ENCODE results near the gene BCL2L11. TPM values are rescaled to one million over a fixed set of nuclear protein-coding genes. Genes with fewer than 3 reads are reported as not detected.

The BCL2L11 gene
- total and polyA plus RNA-seq, 10 of the 15 experiments (the other 5 are each of a cell fraction or from before 2014, with no cell fraction given): 0.29 to 10.1 (median 1.1) TPM

DNA sequence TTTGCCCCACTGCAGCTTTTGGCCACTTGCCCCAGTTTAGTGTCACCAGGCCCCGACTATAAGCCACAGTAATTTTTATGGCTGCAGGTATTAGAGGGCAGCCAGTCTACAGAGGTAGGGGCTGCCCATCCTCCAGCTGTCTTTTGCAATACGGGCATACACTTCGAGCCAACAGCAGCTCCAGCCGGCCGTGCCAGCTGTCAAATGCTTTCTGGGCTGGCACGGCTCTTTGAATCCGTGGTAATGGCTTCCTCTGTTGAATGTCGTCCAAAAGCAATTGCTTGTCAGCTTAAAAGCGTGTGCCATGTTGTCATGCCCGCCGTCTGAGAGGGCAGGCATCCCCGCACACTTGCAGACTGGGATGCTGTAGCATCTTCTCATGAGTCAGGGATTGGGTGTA lies 41.3 kb downstream of the BCL2L11 start:
- intact Hi-C loops (cut with micrococcal nuclease; ENCODE audit: unreplicated experiment) (no loop called here), in situ Hi-C loops (cut with MboI) (no loop called here)
- Histone ChIP-seq H3K4me2 (ENCODE audit: control insufficient read depth, insufficient read depth) (no peak overlapping the region), H3K27ac (ENCODE audit: control insufficient read depth, insufficient read depth) (no peak overlapping the region), H3K79me2 (ENCODE audit: control insufficient read depth, insufficient read depth, low read length) (no peaks in the 10 kb centered on the region), H4K20me1 (ENCODE audit: control insufficient read depth, insufficient read depth) (peaks cover 3% of the 10 kb centered on the region; the same call in 1 of the 2 replicates), H3K9ac (ENCODE audit: control insufficient read depth, insufficient read depth, low read length) (no peak overlapping the region), H2AFZ (ENCODE audit: control insufficient read depth, low read depth, low read length) (no peak overlapping the region), H3K36me3 (ENCODE audit: control insufficient read depth in 2 of 2, insufficient read depth in 2 of 2, low read length in 1 of 2) (peaks cover 0 to 15% of the 10 kb centered on the region in 2 experiments; a peak in 3 of 4 replicates), H3K4me3 (no peak overlapping the region), H3K27me3 (replicated peaks in 1 of 2; ENCODE audit: control insufficient read depth in 2 of 2, insufficient read depth in 2 of 2, low read length in 1 of 2) (no peaks in the 10 kb centered on the region), H3K9me3 (replicated peaks; ENCODE audit: control insufficient read depth, insufficient read depth, low read length) (no peaks in the 10 kb centered on the region), H3K4me1 (ENCODE audit: control insufficient read depth, insufficient read depth, low read length) (peaks cover 18% of the 10 kb centered on the region)
- no peak for DNase-seq (ENCODE audit: low read depth, low spot score)
- no peak for FAIRE-seq
- BruUV-seq (replicated peaks): no TSS peak
- WGBS (ENCODE audit: insufficient coverage, insufficient replicate concordance, low lambda C conversion rate, missing lambda C conversion rate): 92% methylated on average over 12 of the region's 12 CpGs
- ChIA-PET RAD21 (ENCODE audit: unreplicated experiment) (no interaction called here), POLR2A (no interaction called here), SMC1A (ENCODE audit: uncharacterized antibody, unreplicated experiment) (interaction anchor here (0.9 kb wide), 1 partner anchor 17 kb away, joined by 4 read pairs; no protein-coding TSS in a partner anchor), CTCF (interaction anchor here (0.6 to 0.7 kb wide), 2 partner anchors 32 to 350 kb away, joined by 3 read pairs; no protein-coding TSS in a partner anchor)
- ATAC-seq: no peak
- no peak for TF ChIP-seq IRF5 (IDR thresholded peaks at IDR 0.05; ENCODE audit: borderline replicate concordance)
- no peak for TF ChIP-seq CBX5 (IDR thresholded peaks at IDR 0.05; ENCODE audit: low read depth)
- TF ChIP-seq, protein P1, sequence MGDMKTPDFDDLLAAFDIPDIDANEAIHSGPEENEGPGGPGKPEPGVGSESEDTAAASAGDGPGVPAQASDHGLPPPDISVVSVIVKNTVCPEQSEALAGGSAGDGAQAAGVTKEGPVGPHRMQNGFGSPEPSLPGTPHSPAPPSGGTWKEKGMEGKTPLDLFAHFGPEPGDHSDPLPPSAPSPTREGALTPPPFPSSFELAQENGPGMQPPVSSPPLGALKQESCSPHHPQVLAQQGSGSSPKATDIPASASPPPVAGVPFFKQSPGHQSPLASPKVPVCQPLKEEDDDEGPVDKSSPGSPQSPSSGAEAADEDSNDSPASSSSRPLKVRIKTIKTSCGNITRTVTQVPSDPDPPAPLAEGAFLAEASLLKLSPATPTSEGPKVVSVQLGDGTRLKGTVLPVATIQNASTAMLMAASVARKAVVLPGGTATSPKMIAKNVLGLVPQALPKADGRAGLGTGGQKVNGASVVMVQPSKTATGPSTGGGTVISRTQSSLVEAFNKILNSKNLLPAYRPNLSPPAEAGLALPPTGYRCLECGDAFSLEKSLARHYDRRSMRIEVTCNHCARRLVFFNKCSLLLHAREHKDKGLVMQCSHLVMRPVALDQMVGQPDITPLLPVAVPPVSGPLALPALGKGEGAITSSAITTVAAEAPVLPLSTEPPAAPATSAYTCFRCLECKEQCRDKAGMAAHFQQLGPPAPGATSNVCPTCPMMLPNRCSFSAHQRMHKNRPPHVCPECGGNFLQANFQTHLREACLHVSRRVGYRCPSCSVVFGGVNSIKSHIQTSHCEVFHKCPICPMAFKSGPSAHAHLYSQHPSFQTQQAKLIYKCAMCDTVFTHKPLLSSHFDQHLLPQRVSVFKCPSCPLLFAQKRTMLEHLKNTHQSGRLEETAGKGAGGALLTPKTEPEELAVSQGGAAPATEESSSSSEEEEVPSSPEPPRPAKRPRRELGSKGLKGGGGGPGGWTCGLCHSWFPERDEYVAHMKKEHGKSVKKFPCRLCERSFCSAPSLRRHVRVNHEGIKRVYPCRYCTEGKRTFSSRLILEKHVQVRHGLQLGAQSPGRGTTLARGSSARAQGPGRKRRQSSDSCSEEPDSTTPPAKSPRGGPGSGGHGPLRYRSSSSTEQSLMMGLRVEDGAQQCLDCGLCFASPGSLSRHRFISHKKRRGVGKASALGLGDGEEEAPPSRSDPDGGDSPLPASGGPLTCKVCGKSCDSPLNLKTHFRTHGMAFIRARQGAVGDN (IDR thresholded peaks at IDR 0.05): no peak
- TF ChIP-seq E2F8 (IDR thresholded peaks at IDR 0.05; ENCODE audit: low read depth, partially characterized antibody): no peak
- TF ChIP-seq PML (IDR thresholded peaks at IDR 0.05; ENCODE audit: low read length): no peak
- TF ChIP-seq TBL1XR1 (IDR thresholded peaks at IDR 0.05; ENCODE audit: low read depth, low read length): no peak
- no peak for TF ChIP-seq SIX5 (IDR thresholded peaks at IDR 0.05; ENCODE audit: low read depth, low read length, severe bottlenecking)
- no peak for TF ChIP-seq SPI1 (IDR thresholded peaks at IDR 0.05; ENCODE audit: borderline replicate concordance, insufficient read depth, low read depth, low read length)
- TF ChIP-seq HDGF (IDR thresholded peaks at IDR 0.05): no peak
- TF ChIP-seq SUPT20H (IDR thresholded peaks at IDR 0.05; ENCODE audit: borderline replicate concordance, control insufficient read depth, low read depth, low read length): no peak
- TF ChIP-seq RELB (IDR thresholded peaks at IDR 0.05; ENCODE audit: low read depth): no peak
- TF ChIP-seq NFXL1 (IDR thresholded peaks at IDR 0.05; ENCODE audit: borderline replicate concordance): no peak

Measured in GM12878 (cell line).